Endothelial cell of umbilical vein (primary cell): Measurements from ENCODE around the gene STAC2. TPM values are rescaled to one million over a fixed set of nuclear protein-coding genes. Genes with fewer than 3 reads are reported as not detected.

ENCODE experiments used
- BruUV-seq: library from RNA; stranded (reverse); fragments of 400-500 nt; replicated peaks from 2 replicates; lab custom pipeline; 2021; lab: Mats Ljungman, UMichigan
- CTCF ChIA-PET: fragments of 300-600, 350-600 bp; sonication (Branson Sonifier 250); formaldehyde crosslinking; loops from one replicate; lab custom pipeline; 2021; ENCODE audit warnings: antibody characterized with exemption, inconsistent platforms; lab: Charles Lee
- POLR2A ChIA-PET: fragments of 300-600, 350-600 bp; sonication (Branson Sonifier 250); formaldehyde crosslinking; loops from one replicate; lab custom pipeline; 2021; ENCODE audit warnings: antibody characterized with exemption, inconsistent platforms; lab: Charles Lee
- DNase-seq: peaks from one replicate; pipeline ENCODE4 v3.0.0-alpha.2; 2011; ENCODE audit warnings: low read depth, low spot score
- FAIRE-seq: peaks from 2 replicates; lab custom pipeline; 2011; peaks lifted over from hg19 to GRCh38; lab: Jason Lieb, UNC
- H2AFZ ChIP-seq: 2 replicates; pipeline ENCODE4 v1.6.0; 2012; ENCODE audit warnings: low read depth, low read length, control low read depth, inconsistent platforms
- H3K27ac ChIP-seq: 2 replicates; pipeline ENCODE4 v1.5.1; 2011; ENCODE audit warnings: low read depth, mild to moderate bottlenecking, control low read depth, low read length, moderate library complexity; ENCODE audit not compliant: insufficient read depth
- H3K27me3 ChIP-seq, 2 experiments: 2 replicates each; pipeline versions ENCODE4 v1.6.0 to v1.6.1; 2011; ENCODE audit warnings: low read length in 2 of 2, mixed read lengths in 1 of 2; ENCODE audit not compliant: control insufficient read depth in 2 of 2, insufficient read depth in 2 of 2
- H3K36me3 ChIP-seq, 2 experiments: 2 replicates in 1 of 2; 3 replicates in 1 of 2; pipeline ENCODE4 v1.5.1; 2011; ENCODE audit warnings: low read length in 2 of 2, mild to moderate bottlenecking in 1 of 2, moderate library complexity in 1 of 2; ENCODE audit not compliant: control insufficient read depth in 2 of 2, insufficient read depth in 2 of 2; ENCODE audit errors: extremely low read depth in 1 of 2
- H3K4me1 ChIP-seq: 3 replicates; pipeline ENCODE4 v1.5.1; 2011; ENCODE audit warnings: mild to moderate bottlenecking, low read length; ENCODE audit not compliant: control insufficient read depth, insufficient read depth; ENCODE audit errors: extremely low read depth
- H3K4me2 ChIP-seq: 2 replicates; pipeline ENCODE4 v1.6.1; 2011; ENCODE audit warnings: low read length, control low read depth, mixed read lengths; ENCODE audit not compliant: insufficient read depth
- H3K4me3 ChIP-seq, 3 experiments: fragments of 200-600 bp in 1 of 3; sonication (generic), shearing (Covaris generic) in 1 of 3; replicated peaks in 1 of 3; 2 replicates each; pipeline ENCODE4 v1.5.1; 2011 to 2016; ENCODE audit warnings: control low read depth in 3 of 3, low read length in 3 of 3, mild to moderate bottlenecking in 2 of 3, inconsistent platforms in 1 of 3, low read depth in 1 of 3, moderate library complexity in 1 of 3; ENCODE audit not compliant: insufficient read depth in 1 of 3
- H3K79me2 ChIP-seq: 2 replicates; pipeline ENCODE4 v1.6.0; 2012; ENCODE audit warnings: low read length, inconsistent platforms; ENCODE audit not compliant: control insufficient read depth, insufficient read depth
- H3K9ac ChIP-seq: replicated peaks from 2 replicates; pipeline ENCODE3; 2011; ENCODE audit warnings: low read length, control low read depth; ENCODE audit not compliant: insufficient read depth; ENCODE audit errors: extremely low read depth
- H3K9me1 ChIP-seq: replicated peaks from 3 replicates; pipeline ENCODE4 v1.6.0; 2011; ENCODE audit warnings: mild to moderate bottlenecking, low read length; ENCODE audit not compliant: control insufficient read depth, insufficient read depth; ENCODE audit errors: extremely low read depth
- H3K9me3 ChIP-seq: replicated peaks from 2 replicates; pipeline ENCODE4 v1.5.1; 2012; ENCODE audit warnings: low read length, inconsistent platforms; ENCODE audit not compliant: control insufficient read depth, insufficient read depth
- H4K20me1 ChIP-seq: replicated peaks from 2 replicates; pipeline ENCODE3; 2011; ENCODE audit warnings: mild to moderate bottlenecking, low read length; ENCODE audit not compliant: control insufficient read depth, insufficient read depth; ENCODE audit errors: extremely low read depth
- CTCF ChIP-seq, 2 donors: IDR thresholded peaks; 1 replicate in 1 of 2; 2 replicates in 1 of 2; pipeline ENCODE4 v1.5.1; 2011; ENCODE audit warnings: low read length in 2 of 2, mild to moderate bottlenecking in 2 of 2, moderate library complexity in 2 of 2, control low read depth in 1 of 2, inconsistent platforms in 1 of 2, low read depth in 1 of 2; ENCODE audit not compliant: insufficient read depth in 1 of 2; ENCODE audit errors: extremely low read depth in 1 of 2
- EZH2 ChIP-seq: IDR thresholded peaks from 2 replicates; pipeline ENCODE4 v1.6.1; 2012; ENCODE audit warnings: borderline replicate concordance, low read depth, mild to moderate bottlenecking, moderate library complexity, low read length, inconsistent platforms; ENCODE audit not compliant: severe bottlenecking
- FOS ChIP-seq: IDR thresholded peaks from 2 replicates; pipeline ENCODE4 v1.6.1; 2011; ENCODE audit warnings: mild to moderate bottlenecking, low read length, moderate library complexity, borderline replicate concordance; ENCODE audit not compliant: insufficient read depth
- GATA2 ChIP-seq: IDR thresholded peaks from 2 replicates; pipeline ENCODE4 v1.7.0; 2011; ENCODE audit warnings: low read depth, mild to moderate bottlenecking, moderate library complexity, mixed read lengths, low read length; ENCODE audit not compliant: insufficient read length, insufficient read depth
- JUN ChIP-seq: IDR thresholded peaks from 2 replicates; pipeline ENCODE4 v1.6.1; 2011; ENCODE audit warnings: borderline replicate concordance, low read depth; ENCODE audit not compliant: insufficient read length, insufficient read depth
- MAX ChIP-seq: IDR thresholded peaks from 2 replicates; pipeline ENCODE4 v1.6.1; 2011; ENCODE audit not compliant: insufficient read depth, insufficient read length
- MYC ChIP-seq: IDR thresholded peaks from one replicate; pipeline ENCODE4 v1.6.1; 2011; ENCODE audit warnings: mild to moderate bottlenecking, low read depth, low read length
- POLR2A ChIP-seq: IDR thresholded peaks from 2 replicates; pipeline ENCODE4 v1.6.1; 2012; ENCODE audit warnings: low read depth, mild to moderate bottlenecking, control low read depth, low read length
- POLR2AphosphoS5 ChIP-seq: IDR thresholded peaks from 2 replicates; pipeline ENCODE4 v1.6.1; 2012; ENCODE audit warnings: low read depth, mild to moderate bottlenecking, control low read depth, low read length, moderate library complexity; ENCODE audit not compliant: insufficient read depth
- dilution Hi-C: fragments of 300-500 bp; cut with MboI; formaldehyde crosslinking; loops from one replicate; pipeline ENCODE4 v1.15.0; 2019; ENCODE audit warnings: low sequenced_read_pairs; ENCODE audit not compliant: extremely low pct_ligation_motif_present
- intact Hi-C: fragments of 100-400 bp; cut with micrococcal nuclease; formaldehyde crosslinking; loops from one replicate; pipeline ENCODE4 v1.10.0; 2022
- polyA plus RNA-seq, 4 experiments: library from polyadenylated mRNA; depleted of rRNA in 3 of 4; stranded (reverse) in 3 of 4; unstranded in 1 of 4; fragments of >200 nt; gene quantifications; 2 replicates each; pipeline versions ENCODE4 v1.2.1 to v1.2.3, GENCODE V29; 2011 to 2012; ENCODE audit warnings: missing spikeins in 1 of 4
- total RNA-seq: library from RNA; stranded (reverse); gene quantifications from 2 replicates; pipeline ENCODE4 v1.2.3, GENCODE V29; 2021

Gene STAC2
- total and polyA plus RNA-seq, 2 donors (not counting 3 experiments of a cell fraction or from before 2014, with no cell fraction given): not detected

GRCh38 chr17:39252788-39253460 is 27.2 kb upstream of the STAC2 start:
- no peak overlapping the region for H3K4me3 ChIP-seq
- BruUV-seq: no TSS peak
- no peaks in the 10 kb centered on the region for H3K4me1 ChIP-seq
- H3K9me1 ChIP-seq: no peaks in the 10 kb centered on the region
- TF ChIP-seq POLR2AphosphoS5 (no peak), MAX (no peak), FOS (no peak), GATA2 (no peak), JUN (no peak), EZH2 (no peak), POLR2A (no peak), MYC (no peak), CTCF (IDR thresholded peaks at IDR 0.05; ENCODE audit: extremely low read depth in 1 of 2, insufficient read depth in 1 of 2, low read depth in 1 of 2, low read length in 2 of 2) (no peak)
- intact Hi-C loops: no loop called here
- CTCF ChIA-PET: interaction anchor here (1.0 to 3.7 kb wide), 3 partner anchors 8 to 466 kb away, joined by 3 to 17 read pairs (median 3); no protein-coding TSS in a partner anchor
- H2AFZ ChIP-seq: no peak overlapping the region
- no peak overlapping the region for H3K4me2 ChIP-seq
- no peaks in the 10 kb centered on the region for H4K20me1 ChIP-seq
- H3K36me3 ChIP-seq: peaks cover 0 to 4% of the 10 kb centered on the region in 2 experiments
- H3K9ac ChIP-seq: no peak overlapping the region
- DNase-seq: no peak
- no peak overlapping the region for H3K27ac ChIP-seq
- no peaks in the 10 kb centered on the region for H3K9me3 ChIP-seq
- FAIRE-seq: no peak
- POLR2A ChIA-PET: no interaction called here
- no peaks in the 10 kb centered on the region for H3K79me2 ChIP-seq
- dilution Hi-C loops: no loop called here
- H3K27me3 ChIP-seq: no peaks in the 10 kb centered on the region
